HG03521 (cell line): Measurements from ENCODE around the gene PDCD1LG2.
"Not testable (repeated sequence)": the region's sequence is repeated elsewhere in the genome, so short reads cannot be mapped to it uniquely, and the experiment has no call there.

ENCODE experiments used
- ATAC-seq: cut with Tn5 transposase; IDR thresholded peaks from one replicate; pipeline ENCODE4 v1.9.1; 2021; ENCODE audit warnings: mild to moderate bottlenecking, moderate library complexity; ENCODE audit not compliant: unreplicated experiment

Gene PDCD1LG2

GRCh38 chr9:5510360-5510931 is at the start of gene PDCD1LG2:
PDCD1LG2 (plus strand) TSS chr9:5510531; CDS start chr9:5522547, 12,016 bp downstream.
- peak; percentile 58 for ATAC-seq

DNA sequence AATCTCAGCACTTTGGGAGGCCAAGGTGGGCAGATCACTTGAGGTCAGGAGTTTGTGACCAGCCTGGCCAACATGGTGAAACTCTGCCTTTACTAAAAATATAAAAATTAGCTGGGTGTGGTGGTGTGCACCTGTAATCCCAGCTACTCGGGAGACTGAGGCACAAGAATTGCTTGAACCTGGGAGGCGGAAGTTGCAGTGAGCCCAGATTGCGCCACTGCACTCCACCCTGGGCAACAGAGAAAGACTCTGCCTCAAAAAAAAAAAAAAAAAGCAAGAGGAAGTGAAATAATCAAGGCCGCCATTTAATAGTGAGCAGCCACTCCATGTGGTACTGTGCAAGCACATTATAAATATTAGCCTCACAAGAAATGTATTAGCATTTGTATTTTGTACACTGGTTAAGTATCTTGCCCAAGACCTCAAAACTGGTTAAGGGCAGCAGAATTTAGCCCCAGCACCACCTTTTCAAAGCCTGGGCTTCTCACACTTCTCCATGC is 45.5 kb upstream of the PDCD1LG2 start:
- not testable (repeated sequence) for ATAC-seq

DNA sequence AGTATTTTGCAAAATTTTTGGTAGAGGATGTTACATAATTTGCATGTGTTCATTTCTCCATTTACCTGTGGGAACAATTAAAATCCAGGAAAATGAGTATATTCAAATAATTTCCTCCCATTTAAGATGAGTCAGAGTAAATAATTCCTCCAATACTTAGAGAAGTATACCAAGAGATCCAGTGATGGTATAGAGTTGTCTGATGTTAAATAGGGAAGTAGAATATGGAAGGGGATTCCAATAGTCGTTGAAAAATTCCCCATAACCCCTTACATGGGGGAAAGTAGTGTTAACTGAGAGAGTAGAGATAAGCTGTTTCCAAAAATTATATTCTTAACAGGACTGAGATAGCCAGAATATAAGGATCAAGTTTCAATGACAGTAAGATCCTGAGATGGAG is 44.3 kb upstream of the PDCD1LG2 start:
- no peak for ATAC-seq

DNA sequence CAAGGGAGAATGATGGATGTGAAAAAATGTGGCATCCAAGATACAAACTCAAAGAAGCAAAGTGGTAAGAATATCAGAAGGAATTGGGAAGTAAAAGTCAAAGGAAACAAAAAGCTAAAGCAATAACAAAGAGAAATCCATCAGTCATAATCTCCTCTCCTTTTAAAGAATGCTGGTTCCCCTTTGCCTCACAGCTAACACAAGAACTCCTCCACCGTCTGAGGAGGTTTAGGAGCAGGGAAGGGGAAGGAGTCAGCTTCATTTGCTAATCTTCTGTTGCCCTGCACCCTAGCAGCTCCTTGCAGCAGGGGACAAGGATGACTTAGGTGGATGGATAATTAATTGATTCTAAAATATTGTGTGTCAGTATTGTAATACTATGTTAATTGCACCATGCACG is 43.6 kb upstream of the PDCD1LG2 start:
- no peak for ATAC-seq

DNA sequence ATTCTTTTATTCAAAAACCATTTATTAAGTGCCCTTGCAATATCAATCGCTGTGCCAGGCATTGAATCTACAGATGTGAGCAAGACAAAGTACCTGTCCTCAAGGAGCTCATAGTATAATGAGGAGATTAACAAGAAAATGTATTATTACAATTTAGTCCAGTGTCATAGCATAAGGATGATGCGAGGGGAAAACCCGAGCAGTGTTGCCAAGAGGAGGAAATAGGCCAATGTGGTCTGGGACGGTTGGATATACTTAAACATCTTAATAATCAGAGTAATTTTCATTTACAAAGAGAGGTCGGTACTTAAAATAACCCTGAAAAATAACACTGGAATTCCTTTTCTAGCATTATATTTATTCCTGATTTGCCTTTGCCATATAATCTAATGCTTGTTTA is 41.5 kb upstream of the PDCD1LG2 start:
- no peak for ATAC-seq

DNA sequence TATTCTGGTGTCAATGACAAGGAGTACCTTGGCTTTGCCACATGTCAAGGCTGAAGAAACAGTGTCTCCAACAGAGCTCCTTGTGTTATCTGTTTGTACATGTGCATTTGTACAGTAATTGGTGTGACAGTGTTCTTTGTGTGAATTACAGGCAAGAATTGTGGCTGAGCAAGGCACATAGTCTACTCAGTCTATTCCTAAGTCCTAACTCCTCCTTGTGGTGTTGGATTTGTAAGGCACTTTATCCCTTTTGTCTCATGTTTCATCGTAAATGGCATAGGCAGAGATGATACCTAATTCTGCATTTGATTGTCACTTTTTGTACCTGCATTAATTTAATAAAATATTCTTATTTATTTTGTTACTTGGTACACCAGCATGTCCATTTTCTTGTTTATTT is 40.2 kb upstream of the PDCD1LG2 start:
- no peak for ATAC-seq

DNA sequence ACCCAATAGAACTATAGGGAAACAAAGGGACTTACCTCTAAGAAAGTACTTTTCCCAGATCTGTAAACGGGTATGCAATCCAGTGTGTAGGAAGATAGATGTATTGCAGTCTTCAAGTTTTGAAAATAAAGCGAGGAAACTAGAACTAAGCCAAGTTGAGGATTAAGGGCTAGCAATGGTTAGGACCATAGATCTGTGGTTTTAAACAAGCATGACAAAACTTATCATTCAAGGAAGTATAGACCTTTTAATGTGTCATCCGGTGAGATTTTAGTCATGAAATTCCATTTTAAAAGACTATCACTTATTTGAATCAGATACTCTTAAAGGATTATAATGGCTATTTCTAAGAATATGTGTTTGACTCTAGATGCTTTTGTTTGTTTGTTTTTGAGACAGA is 39.5 kb upstream of the PDCD1LG2 start:
- ATAC-seq = no peak

DNA sequence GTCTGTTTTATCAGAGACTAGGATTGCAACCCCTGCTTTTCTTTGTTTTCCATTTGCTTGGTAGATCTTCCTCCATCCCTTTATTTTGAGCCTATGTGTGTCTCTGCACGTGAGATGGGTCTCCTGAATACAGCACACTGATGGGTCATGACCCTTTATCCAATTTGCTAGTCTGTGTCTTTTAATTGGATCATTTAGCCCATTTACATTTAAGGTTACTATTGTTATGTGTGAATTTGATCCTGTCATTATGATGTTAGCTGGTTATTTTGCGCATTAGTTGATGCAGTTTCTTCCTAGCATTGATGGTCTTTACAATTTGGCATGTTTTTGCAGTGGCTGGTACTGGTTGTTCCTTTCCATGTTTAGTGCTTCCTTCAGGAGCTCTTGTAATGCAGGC is 34.7 kb upstream of the PDCD1LG2 start:
- not testable (repeated sequence) for ATAC-seq

GRCh38 chr9:5478206-5478605 is 32.1 kb upstream of the PDCD1LG2 start:
- ATAC-seq = no peak

DNA sequence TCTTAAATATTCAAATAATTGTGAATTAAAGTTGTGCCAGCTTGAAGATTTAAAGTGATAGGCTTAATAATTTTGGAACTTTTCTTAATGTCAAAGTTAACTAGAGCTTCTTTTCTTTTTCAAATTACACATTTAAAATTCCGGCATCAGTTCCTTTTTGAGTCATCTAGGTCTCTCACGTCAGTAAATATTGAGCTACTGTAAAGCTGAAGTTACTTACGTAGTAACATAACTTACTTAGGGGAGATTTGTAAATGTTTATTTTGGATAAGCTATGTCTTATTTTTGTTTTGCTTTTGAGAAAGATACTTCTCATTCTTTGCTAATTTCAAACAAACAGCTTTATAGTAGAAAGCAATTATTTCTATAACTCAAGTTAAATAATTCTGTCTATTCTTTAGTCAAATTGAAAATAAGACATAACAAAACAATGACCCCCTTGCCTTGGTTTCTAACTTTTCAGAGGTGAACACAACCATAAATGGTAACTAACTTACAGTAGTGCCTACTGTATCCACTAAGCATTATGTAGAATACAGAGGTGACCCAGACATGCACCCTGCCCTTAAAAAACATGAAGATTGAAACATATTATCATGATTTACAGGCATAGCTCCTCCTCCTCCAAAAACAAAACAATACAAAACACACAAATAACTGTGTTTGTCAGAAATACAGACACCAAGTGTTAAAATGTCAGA is 30.2 kb upstream of the PDCD1LG2 start:
- ATAC-seq = no peak

DNA sequence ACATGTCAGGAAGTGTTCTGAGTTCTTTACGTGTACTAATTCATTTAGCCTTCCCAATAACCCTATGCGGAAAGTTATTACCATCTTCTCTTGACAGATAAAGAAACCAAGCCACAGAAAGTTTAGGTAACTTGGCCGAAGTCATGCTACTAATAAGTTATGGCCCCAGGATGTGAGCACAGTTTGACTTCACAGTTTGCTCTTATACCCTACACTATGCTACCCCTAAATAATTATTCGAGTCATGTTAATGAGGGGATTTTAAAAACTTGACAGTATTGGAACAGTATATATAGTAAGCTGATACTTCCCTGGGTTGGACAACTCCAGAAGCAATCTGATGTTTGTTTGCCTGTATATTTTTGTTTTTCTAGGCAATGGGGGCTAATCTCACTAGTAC is 29.4 kb upstream of the PDCD1LG2 start:
- no peak for ATAC-seq

GRCh38 chr9:5481322-5482040 is 28.9 kb upstream of the PDCD1LG2 start:
- no peak for ATAC-seq

DNA sequence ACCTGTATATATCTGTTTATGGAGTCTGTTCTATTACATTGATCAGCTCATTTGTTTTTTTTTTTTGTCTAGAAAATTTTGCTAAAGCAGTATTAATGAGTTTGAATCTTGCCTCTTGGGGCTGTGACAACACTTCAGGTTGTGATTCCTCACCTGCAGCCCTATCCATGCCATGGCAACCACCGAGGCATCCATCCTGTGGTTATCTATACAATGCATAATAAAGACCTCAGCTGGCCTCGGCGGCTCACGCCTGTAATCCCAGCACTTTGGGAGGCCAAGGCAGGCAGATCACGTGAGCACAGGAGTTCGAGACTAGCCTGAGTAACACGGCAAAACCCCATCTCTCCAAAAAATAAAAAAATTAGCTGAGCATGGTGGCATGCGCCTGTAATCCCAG is 28.1 kb upstream of the PDCD1LG2 start:
- no peak for ATAC-seq

- ATAC-seq = no peak
These were observed 27.0 kb upstream of the PDCD1LG2 start for GRCh38 chr9:5483306-5483705.

GRCh38 chr9:5485378-5486085 is 24.8 kb upstream of the PDCD1LG2 start:
- ATAC-seq = no peak

- ATAC-seq = no peak
These were observed 23.3 kb upstream of the PDCD1LG2 start for GRCh38 chr9:5486988-5487387.

DNA sequence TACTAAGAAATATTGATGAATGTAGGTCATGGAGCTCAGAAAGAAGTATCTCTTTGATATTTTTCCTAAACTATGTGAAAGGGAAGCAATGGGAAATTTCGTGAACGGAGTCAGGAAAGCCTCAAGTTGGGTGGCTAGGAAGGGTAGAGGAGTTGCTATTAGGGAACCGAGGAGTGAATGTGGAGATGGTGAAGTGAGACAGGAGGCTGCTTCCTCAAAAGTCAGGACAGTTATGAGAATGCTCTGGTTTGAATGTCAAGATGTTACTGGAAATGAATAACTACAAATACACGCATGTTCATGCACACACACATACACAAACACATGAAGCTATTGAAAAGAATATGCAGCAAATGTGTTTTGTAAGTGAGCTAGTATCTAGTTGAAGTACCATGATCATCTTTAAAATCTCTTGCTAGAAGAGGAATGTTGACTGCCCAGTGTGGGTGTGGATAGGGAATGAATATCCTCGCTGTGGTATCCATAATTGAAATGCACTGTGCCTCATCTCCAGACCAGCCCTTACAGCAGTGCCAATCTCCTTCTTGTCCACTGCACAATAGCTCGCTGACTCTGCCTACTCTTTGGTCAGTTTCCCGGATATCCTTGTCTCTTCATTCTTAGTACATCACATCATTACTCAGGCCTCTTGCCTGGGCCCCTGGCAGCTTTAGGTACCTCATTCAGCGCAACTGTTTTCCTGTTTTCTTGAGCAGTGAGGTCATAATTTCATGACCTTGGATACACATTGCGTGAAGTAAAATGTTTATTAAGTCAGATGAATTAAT is 21.9 kb upstream of the PDCD1LG2 start:
- no peak for ATAC-seq

- no peak for ATAC-seq
These were observed 20.5 kb upstream of the PDCD1LG2 start for GRCh38 chr9:5489630-5490490.

GRCh38 chr9:5492965-5493678 is 17.2 kb upstream of the PDCD1LG2 start:
- no peak for ATAC-seq
